CD1c-positive myeloid dendritic cell (primary cell): Measurements from ENCODE around the gene EDAR.

Source experiments
- DNase-seq: peaks from one replicate; pipeline ENCODE4 v3.0.0-alpha.2; 2016; ENCODE audit errors: extremely low spot score

Gene EDAR

DNA sequence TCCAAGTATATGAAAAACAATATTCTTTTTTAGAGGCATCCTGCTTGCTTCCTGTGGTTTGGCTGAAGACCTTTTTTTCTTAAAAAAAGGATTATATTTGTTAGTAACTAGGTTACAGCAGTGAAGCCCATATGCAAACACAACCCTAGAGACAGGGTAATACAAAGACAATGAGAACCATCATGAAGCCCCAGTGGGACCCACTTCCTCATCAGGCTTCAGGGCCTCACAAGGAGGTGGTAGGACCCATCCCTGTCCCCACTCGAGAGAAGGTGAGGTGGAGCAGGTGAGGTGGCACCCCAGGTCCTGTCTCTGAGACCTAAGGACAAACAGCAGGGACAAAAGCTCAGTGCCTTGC is 80.3 kb downstream of the EDAR start:
- no peak for DNase-seq

DNA sequence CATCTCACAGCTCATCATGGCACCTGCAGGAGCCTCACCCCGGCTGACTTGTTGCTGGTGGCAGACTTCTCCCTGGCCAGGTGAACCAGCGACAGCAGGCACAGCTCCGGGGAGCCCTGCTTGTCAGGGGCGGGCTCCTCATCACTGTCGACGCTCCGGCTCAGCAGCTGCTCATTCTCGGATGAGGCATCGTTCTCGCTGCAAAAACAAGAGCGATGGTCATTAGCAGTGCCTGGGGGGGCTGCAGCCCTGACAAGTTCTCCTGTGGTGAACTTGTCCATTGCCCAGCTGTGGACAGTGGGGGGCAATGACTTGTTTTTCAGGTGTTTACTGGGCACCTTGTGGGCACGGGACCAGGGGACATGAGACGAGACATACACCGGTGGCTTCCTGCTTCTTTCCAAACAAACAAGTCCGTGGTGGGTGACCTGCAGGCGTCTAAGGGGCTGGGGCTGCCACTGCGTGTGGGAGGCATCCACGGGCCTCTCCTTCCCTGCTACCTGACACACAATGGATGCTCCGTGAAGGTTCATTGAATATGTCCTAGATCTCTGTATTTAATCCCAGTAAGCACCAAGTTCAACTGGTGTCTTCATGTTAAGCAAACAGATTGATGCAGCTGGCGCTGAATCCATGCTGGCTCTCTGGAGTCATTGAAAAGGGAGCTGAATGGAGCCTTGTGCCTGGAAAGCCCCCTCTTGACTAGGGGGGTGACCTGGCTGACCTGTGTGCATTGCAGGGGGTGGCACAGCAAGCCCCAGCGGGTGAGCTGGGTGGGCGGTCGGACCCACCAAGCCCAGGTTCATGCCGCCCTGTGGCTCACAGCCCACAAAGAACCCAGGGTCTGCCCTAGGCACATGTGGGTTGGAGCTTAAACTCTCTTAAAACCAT is 81.0 kb downstream of the EDAR start:
- DNase-seq: no peak

DNA sequence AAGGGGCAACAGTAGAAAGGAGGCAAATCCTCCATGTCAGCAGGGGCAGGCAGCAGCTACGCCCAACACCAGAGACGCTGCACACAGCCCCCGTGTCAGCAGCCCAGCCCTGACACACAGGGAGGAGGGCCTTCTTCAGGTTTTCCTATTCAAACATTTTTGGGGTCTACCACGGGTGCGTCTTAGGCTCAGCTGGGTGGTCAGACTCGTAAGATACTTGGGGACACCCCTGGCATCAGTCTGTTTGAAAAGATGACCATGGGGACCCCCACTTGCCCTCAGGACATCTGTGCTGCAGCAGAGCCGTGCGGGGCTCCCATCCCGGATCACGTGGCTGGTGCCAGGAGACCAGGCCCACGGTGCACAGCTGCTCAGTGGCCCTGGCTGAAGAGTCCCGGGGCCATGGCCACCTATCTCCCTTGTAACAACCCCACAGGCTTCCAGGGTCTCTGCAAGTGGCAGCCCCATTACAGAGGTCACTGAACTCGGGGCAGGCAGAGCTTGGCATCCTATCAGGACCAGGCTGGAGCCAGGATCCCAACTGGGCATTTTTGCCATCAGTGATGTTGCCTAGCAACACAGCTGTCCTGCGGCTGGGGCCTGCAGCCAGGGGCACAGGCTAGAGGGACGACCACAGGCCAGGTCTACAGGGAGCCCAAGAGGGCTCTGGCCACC is 82.5 kb downstream of the EDAR start:
- DNase-seq: no peak

GRCh38 chr2:108905906-108906305 is 83.1 kb downstream of the EDAR start:
- no peak for DNase-seq

- no peak for DNase-seq
Measured at GRCh38 chr2:108905176-108905575, 83.8 kb downstream of the EDAR start.

GRCh38 chr2:108904680-108905079 is 84.3 kb downstream of the EDAR start:
- DNase-seq: no peak

DNA sequence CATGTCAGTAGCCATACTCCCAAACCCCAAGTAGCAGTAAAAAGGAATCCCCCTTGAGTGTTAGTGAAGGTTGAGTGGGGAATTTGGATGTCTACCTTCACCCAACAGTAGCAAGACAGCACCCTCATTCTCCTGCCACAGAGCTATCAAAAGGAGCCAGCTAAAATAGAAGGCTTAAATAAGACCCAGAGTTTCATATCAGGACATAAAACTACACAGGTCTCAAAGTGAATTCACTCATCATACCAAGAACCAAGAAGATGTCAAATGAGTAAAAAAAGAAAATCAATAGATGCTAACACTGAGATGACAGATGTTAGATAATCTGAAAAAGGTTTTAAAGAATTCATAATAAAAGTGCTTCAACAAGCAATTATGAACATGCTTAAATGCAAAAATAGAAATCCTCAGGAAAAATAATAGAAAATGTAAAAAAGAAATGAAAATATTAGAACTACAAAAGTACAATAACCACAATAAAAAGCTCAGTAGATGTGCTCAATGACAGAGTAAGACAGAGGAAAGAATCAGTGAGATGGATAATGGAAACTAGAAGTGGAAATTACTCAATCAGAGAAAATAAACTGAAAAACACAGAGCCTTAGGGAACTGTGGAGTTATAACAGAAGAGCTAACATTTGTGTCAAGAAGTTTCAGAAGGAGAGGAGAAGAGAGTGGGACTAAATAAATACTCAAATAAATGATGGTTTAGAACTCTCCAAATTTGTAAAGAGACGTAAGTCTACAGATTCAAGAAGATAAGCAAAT is 90.5 kb downstream of the EDAR start:
- DNase-seq: no peak

GRCh38 chr2:108896741-108897140 is 92.3 kb downstream of the EDAR start:
- DNase-seq: no peak

DNA sequence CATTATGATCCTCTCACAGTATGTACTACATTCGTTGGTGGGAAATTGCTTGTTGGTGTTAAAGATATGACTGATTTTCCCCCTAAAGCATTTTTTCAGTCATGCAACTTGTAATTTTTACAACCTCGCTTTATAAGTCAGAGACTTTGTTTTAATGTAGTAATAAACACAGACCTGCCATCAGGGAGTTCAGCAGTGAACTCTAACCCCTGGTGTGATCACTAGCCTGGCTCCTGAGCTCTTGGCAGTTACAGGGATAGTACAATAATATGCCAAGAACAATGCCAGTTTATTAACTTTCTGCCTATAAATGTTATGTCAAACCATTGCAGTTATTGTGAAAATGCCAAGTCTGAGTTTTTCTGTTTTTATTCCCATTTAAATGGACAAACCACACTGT is 93.8 kb downstream of the EDAR start:
- no peak for DNase-seq

DNA sequence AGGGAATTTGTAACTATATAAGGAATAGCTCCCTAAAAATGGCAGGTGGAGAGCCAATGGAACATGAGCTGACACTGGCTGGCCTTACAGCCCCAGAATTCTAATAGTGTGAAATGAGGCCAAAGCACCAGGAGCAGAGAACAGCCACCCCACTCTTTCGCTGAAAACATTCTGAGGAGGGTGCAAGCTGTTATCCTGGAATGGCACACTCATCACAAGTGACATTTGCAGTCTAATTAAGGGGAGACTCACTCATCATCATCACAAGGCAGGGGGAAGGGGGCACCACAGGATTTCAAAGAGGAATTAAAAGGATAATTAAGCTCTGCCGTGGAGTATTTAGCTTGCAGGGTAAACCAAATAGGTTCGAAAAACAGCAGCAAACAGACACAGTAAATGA is 94.3 kb downstream of the EDAR start:
- no peak for DNase-seq

DNA sequence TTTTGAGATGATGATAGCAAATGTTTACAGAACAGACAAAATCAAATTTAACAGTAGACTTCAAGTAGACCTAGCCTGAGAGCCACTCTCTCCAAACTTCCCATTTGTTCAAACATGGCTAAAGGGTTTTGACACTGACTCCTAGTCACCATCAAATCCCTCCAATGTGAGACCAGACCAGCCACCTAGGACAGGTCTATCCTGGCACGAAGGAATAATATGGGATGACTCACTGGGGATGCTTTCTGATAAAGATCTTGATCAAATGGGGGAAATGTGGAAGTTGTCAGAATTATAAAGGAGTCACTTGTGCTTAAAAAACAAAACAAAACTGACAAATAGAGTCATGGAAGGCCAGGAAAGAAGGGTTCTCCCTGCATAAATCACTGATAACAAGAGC is 95.7 kb downstream of the EDAR start:
- DNase-seq: no peak

DNA sequence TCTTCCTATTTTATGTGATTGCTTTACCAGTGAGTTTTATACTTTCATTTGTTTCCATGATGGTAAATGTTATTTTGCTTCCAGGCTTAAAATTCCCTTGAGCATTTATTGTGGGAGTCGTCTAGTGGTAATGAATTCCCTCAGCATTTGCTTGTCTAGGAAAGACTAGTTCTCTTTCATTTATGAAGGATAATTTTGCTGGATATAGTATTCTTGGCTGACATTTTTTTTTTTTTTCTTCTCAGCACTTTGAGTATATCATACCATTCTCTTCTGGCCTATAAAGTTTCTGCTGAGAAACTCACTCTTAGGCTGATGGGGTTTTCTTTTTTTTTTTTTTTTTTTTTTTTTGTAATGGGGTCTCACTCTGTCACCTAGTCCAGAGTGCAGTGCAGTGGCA is 99.1 kb downstream of the EDAR start:
- no peak for DNase-seq

DNA sequence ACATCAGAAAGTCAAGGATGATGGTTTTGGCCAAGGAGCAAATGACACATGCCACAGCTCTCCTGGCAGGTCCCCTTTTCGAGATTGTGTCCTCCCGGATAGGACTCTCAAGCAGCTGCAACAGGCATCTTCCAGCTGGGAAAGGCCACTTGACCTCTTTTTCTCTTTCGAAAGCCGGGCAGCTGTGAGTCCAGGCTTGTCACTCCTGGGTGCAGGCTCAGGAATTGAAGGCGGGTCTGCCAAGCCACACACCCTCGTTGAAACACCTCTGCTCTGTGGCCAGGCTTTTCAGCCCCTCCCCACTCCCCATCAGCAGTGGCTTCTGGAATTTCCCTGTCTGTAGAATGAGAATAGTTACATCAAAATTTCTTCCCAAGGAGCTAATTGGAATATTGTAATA is 104.4 kb downstream of the EDAR start:
- DNase-seq: no peak

DNA sequence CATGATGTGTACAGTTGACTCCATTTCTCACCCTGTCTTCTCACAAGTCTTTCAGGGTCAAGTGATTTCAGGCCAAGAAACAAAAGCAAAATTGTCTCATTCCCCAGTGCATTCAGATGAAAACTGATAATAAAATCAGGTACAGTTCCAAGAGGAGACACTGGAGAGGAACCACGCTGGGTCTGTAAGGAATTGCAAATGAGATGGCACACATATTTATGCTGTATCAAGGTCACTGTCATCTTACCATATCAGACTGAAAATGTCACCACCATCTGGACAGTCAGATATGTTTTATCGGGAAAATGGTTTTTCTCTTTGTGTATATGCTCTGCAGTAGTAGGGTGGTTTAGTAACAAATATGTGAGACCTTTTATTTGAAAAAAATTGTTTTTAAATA is 110.7 kb downstream of the EDAR start:
- no peak for DNase-seq

DNA sequence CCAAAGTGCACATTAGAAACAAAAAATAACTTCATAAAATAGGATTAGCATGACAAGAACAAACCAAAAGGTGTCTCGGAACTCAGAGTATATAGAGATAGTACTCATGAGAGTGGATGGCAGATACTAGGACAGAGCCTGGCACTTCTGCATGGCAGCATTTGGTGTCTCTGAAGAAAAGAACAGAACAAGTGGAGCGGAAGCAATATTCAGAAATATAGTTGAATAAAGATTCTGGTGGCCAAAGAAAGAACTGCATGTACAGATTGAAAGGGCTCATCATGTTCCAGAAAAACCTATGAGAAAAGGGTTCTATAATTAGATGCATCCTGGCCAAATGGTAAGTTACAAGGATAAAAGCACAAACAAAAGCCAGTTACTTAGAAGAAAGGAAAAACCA is 111.5 kb downstream of the EDAR start:
- DNase-seq: no peak

DNA sequence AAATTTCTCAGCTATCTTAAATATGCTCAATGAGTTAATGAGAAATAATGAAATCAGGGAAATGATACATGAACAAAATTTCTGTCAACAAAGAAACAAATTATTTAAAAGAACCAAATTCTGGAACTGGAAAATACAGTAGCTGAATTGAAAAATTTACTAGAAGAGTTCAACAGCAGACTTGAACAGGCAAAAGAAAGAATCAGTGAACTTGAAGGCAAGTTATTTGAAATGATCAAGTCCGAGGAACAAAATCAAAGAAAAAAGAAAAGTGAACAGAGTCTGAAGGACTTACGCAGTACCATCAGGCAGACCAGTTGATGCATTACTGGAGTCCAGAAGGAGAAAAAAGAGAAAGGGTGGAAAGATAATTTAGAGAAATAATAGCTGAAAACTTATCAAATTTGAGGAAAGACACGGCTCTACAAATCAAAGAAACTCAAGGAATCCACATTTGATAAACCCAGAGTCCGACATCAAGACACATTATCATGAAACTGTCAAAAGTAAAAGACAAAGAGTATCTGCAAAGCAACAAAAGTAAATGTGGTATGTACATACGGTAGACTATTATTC is 118.9 kb downstream of the EDAR start:
- DNase-seq: no peak

DNA sequence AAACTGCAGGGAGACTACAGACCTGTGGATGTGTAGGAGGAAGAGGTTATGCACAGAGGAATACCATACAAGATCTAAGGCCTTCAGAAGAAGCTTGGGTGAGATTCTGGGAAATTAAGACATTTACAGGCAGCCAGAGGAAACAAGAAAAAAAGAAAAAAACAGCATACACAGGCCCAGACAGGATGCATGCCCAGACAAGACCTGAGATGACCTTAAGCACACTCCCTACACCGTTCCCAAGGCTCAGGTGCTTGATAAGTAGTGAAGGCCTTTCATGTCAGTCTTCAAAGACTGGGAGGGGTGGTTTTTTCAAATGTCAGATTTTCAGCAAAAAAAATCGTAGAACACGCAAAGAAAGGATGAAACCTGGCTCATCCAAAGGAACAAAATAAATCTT is 119.5 kb downstream of the EDAR start:
- no peak for DNase-seq

DNA sequence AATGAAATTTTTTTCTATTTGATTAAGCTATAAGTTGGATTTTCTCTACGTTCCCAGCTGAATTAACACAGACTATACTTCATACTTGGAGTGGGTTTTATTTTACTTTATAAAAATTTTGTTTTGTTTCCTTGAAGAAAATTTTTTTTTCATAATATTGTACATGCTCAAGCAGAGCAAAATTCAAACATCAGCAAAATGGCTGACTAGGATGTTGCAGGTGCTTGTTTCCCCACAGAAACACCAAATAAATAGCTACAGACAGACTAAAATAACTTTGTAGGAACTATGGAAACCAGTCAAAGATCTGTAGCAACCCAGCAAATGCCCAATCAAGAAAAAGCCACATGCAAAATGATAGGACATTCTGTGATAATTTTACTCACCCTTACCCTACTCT is 120.1 kb downstream of the EDAR start:
- DNase-seq: no peak

GRCh38 chr2:108866041-108866440 is 123.0 kb downstream of the EDAR start:
- DNase-seq: no peak

- no peak for DNase-seq
Measured at GRCh38 chr2:108858894-108859293, 130.1 kb downstream of the EDAR start.

- peak; percentile 13 for DNase-seq
Measured at GRCh38 chr2:108855194-108855593, 133.8 kb downstream of the EDAR start.

DNA sequence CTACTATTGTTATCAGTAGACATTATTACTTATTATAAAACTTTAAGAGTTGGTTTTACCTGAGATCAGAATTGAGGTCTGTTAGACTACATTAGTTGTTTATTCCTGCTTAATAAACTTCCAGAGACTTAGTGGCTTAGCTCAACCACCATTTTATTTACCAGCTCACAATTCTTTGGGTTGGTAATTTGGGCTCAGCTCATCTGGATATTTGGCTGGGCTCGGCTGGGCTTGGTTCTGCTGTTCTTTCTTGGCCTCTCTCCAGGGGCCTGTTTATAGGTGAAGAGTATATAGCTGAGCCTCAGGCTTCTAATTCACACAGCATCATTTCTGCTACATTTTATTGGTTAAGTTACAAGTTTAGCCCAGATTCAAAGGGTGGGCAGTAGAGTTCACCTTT is 134.5 kb downstream of the EDAR start:
- DNase-seq: no peak
